Measurements from ENCODE around the gene BUD23. TPM values are rescaled to one million over a fixed set of nuclear protein-coding genes. Genes with fewer than 3 reads are reported as not detected.
A peak's percentile ranks its signal among the peaks of the same experiment; 100 is the strongest.
"Not testable (repeated sequence)": the region's sequence is repeated elsewhere in the genome, so short reads cannot be mapped to it uniquely, and the experiment has no call there.

BUD23 gene, protein sequence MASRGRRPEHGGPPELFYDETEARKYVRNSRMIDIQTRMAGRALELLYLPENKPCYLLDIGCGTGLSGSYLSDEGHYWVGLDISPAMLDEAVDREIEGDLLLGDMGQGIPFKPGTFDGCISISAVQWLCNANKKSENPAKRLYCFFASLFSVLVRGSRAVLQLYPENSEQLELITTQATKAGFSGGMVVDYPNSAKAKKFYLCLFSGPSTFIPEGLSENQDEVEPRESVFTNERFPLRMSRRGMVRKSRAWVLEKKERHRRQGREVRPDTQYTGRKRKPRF
- 10 to 100 TPM; 39.0 to 48.2 TPM for total RNA-seq
- long read RNA-seq, transcript BUD23-201 (12 exons, 1,230 nt): major isoform, 66 of 88 reads
- long read RNA-seq, partial matches to known transcripts: 12 of 88 reads
- long read RNA-seq, other reads (novel, unspliced or antisense): 6 of 88 reads

DNA sequence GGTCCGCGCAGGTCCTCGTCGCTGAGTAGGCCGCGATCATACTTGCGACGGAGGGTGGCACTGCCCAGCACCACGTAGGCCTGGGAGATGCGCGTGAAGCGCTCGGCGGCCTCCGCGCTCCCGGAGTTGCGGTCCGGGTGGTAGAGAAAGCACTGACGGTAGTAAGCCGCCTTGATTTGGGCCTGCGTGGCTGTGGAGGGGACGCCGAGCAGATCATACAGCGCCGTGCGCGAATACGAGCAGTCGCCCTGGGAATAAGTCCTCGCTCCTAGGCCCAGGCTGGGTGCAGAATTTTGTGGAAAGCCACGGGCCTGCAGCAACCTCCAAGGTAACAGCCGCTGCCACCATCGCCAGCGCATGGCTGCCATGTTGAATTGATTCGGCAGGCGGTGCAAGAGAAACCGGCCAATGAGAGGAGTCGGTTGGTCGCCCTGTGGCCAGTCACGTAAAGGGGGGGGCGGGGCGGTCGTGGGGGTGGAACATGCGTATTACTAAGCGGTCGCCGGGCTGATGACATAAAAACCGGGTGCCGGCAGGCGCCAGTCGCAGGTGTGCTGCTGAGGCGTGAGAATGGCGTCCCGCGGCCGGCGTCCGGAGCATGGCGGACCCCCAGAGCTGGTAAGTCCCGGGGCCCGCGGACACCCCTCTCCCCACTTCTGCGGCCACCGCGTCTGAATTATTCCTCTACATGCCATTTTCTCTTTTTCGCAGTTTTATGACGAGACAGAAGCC lies at the start of gene BUD23, which contains the start of gene DNAJC30:
BUD23 (plus strand) TSS at position 542 of the 732 bp plus-strand sequence; CDS start at position 571, 29 bp downstream.
DNAJC30 (minus strand) TSS at position 398 of the 732 bp plus-strand sequence; CDS start at position 368, 30 bp downstream.
- ATAC-seq: peak; percentile 98
- intact Hi-C loops (cut with DNase I, micrococcal nuclease): no loop called here

DNA sequence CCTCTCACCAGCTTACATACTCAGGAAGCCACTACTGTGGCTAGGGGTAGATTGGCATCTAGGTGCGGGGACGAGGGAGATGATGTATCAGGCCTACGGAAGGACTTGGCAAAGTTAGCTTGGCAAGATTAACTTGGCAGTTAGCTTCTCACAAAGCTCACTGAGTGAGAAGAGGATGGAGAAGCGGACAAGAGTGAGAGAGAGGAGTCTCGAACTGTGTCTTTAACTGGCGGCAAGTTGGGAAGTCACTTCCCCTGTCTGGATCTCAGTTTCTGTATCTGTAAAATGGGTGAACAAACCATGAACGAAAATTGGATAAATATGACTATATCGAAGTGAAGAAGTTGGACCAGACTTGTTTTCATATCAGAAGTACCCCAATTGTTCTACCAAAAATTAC lies 49.6 kb upstream of the BUD23 start:
- ATAC-seq (no peak), DNase-seq (no peak)
- intact Hi-C loops (cut with DNase I, micrococcal nuclease): no loop called here

More for the DNA sequence above, at the start of gene BUD23, which contains the start of gene DNAJC30:
- peak; percentile 98 to 100 for DNase-seq

DNA sequence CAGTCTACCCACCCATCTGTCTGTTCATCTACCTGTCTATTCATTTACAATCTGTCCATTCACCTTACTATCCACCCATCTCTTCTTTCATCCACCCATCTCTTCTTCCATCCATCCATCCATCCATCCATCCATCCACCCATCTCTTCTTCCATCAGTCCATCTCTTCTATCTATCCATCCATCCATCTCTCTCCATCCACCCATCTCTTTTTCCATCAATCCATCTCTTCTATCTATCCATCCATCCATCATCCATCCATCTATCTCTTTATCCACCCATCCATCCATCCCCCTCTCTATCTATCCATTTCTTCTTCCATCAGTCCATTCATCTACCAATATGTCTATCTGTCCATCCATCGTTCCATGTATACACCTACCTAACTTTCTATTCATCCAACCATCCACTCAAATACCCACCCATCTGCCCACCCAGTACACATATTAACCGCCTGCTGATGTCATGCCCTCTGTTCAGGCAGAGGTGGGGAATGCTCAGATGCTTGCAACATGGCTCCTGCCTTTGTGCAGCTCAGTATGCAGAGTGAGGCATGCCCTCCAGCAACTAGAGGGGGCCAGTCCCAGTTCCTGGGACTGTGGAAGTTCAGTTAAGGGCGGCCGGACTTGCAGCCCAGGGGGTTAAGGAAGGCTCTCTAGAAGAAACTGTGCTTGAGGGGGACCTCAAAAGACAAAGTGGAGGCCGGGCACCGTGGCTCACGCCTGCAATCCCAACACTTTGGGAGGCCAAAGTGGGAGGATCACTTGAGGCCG lies 47.8 kb upstream of the BUD23 start:
- DNase-seq (no peak), ATAC-seq (no peak)

DNA sequence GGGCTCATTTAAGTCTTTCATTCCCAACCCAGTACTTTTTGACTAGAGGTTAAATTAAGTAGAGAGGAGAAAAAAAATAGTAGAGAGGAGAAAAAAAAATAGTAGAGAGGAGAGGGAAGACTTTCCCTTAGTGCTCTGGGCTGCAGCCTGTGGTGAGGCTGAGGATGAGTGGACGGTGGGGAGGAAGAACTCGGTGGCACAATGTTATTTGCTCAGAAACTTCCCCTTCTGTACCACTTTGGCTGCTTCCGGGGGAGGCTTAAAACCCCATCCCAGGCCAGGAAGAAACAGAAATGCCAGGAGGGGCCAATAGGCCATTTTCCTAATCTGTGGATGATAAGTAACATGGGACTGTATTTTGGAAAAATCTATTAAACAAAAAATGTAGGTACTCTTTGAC lies 44.5 kb upstream of the BUD23 start:
- ATAC-seq (no peak), DNase-seq (no peak)
- intact Hi-C loops (cut with DNase I, micrococcal nuclease): no loop called here

More for the DNA sequence above, 47.8 kb upstream of the BUD23 start:
- intact Hi-C loops (cut with DNase I, micrococcal nuclease): no loop called here

DNA sequence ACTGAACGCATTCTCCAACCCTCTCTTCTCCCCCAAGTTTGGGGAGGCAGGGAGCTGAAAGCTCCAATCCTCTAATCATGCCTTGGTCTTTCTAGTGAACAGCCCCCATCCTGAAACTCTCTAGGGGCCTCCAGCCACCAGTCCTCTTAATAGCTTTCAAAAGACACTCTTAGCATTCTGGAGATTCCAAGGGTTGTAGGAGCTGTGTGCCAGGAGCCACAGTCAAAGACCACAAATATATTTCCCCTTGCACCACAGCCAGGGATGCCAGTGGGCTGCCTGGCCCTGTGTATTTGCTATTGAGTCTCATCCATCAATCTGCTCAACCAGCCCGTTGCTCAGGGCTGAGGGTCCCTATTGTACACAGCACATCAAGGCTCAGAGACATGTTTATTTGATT lies 40.6 kb upstream of the BUD23 start:
- intact Hi-C loops (cut with DNase I, micrococcal nuclease): no loop called here
- DNase-seq: no peak
- no peak for ATAC-seq

DNA sequence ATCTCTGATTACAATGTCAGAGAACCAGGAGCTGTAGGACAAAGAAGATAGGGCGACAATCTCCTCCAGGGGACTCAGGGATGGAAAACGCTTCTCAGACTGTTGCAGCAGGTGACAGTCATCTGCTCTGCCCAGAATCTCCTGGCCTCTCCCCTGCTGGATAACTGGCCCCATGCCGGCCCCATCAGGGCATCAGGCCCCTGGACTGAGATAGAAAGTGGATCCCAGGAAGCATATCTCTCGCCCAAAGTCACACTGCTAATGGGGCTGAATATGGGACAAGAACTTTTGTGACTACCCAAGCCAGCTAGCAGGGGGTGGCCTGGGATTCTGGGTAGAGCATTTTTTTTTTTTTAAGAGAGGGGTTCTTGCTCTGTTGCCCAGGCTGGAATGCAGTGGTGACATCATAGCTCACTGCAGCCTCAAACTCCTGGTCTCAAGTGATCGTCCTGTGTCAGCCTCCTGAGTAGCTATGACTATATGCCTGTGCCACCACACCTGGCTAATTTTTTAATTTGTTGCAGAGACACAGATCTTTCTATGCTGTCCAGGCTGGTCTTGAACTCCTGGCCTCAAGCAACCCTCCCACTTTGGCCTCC lies 38.6 kb upstream of the BUD23 start:
- DNase-seq: no peak
- intact Hi-C loops (cut with DNase I, micrococcal nuclease): no loop called here
- ATAC-seq: no peak

DNA sequence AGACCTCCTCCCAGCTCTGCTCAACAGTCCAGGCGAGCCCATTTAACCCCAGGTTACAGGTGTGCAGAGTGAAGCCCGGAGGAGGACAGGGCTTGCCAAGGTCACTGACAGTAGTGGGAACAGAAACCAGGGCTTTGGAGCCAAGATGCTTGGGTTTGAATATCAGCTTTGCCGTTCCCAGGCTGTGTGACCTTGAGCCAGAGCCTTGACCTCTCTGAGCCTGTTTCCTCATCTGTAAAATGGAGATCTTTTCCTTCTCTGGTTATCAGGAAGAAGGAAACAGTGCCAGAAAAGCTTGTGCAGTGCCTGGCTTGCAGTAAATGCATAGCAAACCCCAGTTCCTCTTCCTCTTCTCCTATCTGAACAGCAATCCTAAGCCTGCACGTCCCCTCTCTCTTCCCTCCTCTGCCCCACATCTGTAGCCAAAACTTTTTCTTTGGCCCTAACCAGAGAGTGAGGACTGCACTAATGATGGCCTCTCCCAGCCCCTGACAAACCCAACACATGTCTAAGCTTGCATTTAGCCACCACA lies 37.7 kb upstream of the BUD23 start:
- DNase-seq: no peak
- intact Hi-C loops (cut with DNase I, micrococcal nuclease): no loop called here
- ATAC-seq: peak; percentile 15

DNA sequence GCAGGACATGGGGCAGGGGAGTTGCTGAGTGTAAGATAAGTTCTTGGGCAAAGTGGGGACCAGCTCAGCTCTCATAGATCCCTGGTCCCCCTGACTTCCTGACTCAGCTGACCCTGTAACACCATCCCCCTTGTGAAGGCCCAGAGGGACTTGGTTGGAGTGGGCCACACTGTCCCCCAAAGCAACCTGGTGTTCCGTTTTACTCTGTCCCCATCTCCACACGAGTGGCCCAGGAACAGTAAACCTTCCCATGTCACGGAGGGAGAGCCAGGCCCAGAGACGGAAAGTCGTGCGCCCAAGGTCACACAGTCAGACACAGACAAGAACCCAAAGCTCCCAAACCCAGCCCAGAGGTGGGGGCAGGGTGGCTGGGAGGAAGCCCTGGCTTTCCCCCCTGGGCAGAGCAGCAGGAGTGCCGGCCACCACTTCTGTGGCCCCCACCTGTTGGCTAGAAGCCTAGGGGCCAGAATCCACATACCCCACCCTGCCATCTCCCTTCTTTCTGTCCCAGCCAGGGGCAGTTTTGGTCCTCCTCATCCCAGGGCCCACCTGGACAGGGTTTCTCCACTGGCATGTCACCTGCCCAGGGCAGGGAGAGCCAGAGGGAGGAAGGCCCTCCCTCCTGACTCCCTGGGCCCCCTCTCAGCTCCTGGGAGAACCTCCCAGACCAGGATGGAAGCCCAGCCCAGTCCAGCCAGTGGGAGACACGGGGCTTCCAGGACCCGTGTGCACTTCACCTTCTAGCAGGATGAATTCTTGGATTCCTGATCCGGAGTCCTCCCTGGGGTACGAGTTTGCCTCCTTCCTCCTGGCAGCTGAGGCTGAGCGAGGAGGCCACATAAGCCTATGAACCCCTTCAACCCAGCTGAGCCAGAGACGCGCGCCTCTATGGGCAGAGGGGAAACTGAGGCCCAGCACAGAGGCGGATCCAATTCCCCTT lies 36.3 kb upstream of the BUD23 start:
- DNase-seq: no peak
- ATAC-seq: no peak
- intact Hi-C loops (cut with DNase I, micrococcal nuclease): no loop called here

DNA sequence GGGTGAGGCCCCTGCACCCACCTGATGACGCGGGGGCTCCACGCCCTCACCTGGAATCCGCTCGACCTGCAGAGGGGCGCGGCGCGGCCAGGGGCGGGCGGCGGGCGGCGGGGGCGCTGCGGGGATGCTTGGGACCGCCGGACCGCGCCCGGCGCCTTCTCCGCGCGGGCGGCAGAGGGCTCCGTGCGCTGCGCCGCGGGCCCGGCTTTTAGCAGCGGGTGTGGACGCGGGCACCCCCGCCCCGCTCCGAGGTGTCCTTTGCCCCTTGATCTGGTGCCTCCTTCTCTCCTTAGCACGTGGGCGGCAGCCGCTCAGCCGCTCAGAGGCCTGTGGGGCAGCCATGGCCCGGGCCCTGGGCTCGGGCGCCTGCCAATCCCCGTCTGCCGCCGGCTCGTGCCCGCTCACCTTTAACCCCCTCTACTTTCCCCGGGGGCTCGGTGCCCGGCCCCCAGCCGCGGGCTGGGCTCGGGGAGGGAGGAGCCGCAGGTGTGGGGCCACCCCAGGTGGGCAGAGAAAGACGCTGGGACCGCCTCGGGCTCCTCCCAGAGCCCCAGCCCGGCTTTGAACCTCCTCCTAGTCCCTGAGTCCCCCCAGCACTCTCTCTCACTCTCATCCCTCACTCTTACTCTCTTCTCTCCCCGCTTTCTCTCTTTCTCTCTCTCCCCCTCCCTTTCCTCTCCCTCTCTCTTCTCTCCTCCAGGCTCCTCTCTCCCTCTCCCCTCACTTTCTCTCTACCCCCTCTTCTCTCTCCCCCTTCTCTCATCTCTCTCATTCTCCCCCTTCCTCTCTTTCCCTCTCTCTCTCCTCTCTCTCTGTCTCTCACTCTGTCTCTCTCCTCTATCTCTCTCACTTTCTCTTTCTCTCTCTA lies 35.4 kb upstream of the BUD23 start:
- DNase-seq (peak; percentile 81 to 86), ATAC-seq (peak; percentile 96)
- intact Hi-C loops (cut with DNase I, micrococcal nuclease): no loop called here

DNA sequence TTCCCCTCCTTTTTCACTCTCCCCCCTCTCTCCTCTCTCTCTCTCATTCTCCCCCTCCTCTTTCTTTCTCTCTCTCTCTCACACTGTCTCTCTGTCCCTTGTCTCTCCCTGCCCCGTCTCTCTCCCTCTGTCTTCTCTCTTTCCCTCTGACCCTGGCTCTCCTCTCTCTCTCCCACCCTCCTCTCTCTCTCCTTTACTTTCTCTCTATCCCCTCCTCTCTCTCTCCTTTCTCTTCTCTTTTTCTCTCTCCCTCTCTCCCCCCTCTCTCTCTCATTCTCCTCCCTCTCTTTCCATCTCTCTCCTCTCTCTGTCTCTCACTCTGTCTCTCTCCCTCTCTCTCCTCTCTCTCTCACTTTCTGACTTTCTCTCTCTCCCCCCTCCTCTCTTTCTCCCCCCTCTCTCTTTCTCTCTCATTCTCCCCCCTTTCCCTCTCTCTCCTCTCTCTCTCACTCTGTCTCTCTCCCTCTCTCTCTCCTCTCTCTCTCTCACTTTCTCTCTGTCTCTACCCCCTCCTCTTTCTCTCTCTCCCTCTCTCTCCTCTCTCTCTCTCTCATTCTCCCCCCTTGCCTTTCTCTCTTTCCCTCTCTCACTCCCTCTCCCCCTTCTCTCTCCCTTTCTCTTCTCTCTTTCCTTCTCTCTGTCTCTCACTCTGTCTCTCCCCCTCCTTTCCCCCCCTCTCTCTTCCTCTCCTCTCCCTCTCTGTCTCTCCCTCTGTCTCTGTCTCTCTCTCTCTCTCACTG lies 34.6 kb upstream of the BUD23 start:
- intact Hi-C loops (cut with DNase I, micrococcal nuclease): no loop called here
- DNase-seq: no peak
- ATAC-seq: no peak

DNA sequence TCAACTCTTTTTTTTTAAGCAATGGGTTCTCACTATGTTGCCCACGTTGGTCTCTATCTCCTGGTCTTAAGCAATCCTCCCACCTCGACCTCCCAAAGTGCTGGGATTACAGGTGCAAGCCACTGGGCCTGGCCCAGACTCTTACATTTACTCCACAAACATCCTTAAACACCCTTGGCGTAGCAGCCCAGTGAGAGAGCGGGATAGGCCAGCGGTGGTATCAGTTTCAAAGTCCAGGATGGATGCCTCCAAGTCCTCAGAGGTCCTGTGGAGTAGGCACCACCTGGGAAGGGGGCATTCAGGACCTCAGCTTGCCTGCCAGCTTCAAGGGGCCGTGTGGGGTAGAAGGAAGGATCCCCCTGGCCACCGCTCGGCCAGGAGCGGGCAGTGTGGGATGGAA lies 33.8 kb upstream of the BUD23 start:
- intact Hi-C loops (cut with DNase I, micrococcal nuclease): no loop called here
- ATAC-seq (no peak), DNase-seq (no peak)

DNA sequence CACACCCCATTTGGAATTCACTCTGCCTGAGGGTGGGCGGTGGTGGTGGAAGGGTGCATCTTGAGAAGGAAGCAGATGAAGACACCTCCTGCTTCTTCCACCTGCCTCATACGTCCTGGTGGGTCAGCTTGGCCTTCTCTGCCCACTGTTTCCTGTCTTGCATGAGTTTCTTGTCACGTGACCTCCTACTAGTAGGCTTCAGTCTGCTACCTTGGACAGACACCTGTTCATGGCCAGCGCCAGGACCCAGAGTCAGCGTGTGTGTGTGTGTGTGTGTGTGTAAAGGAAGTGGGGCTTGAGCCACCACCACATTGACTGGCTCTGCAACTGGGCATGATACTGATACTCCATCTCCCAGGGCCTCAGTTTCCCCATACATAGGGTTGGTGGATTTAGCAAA lies 32.9 kb upstream of the BUD23 start:
- no peak for DNase-seq
- ATAC-seq: no peak
- intact Hi-C loops (cut with DNase I, micrococcal nuclease): no loop called here

DNA sequence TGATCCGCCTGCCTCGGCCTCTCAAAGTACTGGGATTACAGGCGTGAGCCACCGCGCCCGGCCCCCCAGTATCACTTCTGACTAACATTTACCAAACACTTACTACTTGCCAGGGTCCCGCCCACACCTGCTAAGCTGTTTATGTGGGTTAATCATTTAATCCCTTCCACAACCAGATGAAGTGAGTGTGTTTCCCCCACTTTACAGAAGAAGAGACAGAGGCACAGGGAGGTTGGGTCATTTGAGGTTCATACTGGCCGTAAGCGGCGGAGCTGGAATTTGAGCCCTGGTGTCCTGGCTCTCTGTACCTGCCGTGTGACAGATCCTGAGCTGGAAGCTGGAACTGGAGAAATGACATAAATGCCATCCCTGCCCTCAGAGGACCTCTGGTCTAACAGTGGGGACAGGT lies 30.9 kb upstream of the BUD23 start:
- intact Hi-C loops (cut with DNase I, micrococcal nuclease): no loop called here
- DNase-seq (peak in 1 of 2 donors; percentile 46), ATAC-seq (peak; percentile 53)

DNA sequence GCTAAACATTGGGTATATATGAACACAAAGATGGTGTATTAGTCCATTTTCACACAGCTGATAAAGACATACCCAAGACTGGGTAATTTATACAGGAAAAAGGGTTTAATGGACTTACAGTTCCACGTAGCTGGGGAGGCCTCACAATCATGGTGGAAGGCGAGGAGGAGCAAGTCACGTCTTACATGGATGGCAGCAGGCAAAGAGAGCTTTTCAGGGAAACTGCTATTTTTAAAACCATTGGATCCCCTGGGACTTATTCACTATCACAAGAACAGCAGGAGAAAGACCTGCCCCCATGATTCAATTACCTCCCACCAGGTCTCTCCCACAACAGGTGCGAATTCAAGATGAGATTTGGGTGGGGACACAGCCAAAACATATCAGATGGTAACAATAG lies 28.1 kb upstream of the BUD23 start:
- DNase-seq; intact Hi-C loops (cut with DNase I, micrococcal nuclease): not testable (repeated sequence)

DNA sequence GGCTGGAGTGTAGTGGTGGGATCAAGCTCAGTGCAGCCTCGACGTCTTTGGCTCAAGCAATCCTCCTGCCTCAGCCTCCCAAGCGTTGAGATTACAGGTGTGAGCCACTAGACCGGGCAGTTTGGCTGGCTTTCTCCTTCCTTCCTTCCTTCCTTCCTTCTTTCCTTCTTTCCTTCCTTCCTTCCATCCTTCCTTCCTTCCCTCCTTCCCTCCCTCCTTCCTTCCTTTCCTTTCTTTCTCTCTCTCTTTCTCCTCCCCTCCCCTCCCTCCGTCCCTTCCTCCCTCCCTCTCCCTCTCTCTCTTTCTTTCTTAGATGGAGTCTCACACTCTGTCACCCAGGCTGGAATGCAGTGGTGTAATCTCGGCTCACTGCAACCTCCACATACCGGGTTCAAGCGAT lies 23.4 kb upstream of the BUD23 start:
- intact Hi-C loops (cut with DNase I, micrococcal nuclease): loop anchor here in 1 of 2 donors (10.0 kb wide), 2 partner anchors 45 to 65 kb away; no protein-coding TSS in a partner anchor
- ATAC-seq (no peak), DNase-seq (no peak)

More for the DNA sequence above, 28.1 kb upstream of the BUD23 start:
- ATAC-seq: not testable (repeated sequence)

DNA sequence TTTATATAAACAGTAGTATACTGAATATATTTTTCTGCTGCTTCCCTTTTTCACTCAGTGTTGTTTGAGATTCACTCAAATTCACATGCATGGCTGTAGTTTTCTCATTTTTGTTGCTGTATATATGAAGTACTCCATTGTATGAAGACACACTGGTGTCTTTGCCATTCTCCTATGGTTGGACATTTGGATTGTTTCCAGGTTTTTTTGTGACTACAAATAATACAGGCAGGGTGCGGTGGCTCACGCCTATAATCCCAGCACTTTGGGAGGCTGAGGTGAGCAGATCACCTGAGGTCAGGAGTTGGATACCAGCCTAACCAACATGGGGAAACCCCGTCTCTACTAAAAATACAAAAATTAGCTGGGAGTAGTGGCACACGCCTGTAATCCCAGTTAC lies 22.8 kb upstream of the BUD23 start:
- DNase-seq: not testable (repeated sequence)
- intact Hi-C loops (cut with DNase I, micrococcal nuclease): loop anchor here in 1 of 2 donors (10.0 kb wide), 2 partner anchors 46 to 64 kb away; no protein-coding TSS in a partner anchor
- peak; percentile 46 for ATAC-seq

Measured in left colon (tissue), 2 donors.